ENCODE results near the gene POU2F3.

GRCh38 chr11:120295099-120295498, 55.2 kb downstream of the POU2F3 start:
- TF ChIP-seq, protein P1, sequence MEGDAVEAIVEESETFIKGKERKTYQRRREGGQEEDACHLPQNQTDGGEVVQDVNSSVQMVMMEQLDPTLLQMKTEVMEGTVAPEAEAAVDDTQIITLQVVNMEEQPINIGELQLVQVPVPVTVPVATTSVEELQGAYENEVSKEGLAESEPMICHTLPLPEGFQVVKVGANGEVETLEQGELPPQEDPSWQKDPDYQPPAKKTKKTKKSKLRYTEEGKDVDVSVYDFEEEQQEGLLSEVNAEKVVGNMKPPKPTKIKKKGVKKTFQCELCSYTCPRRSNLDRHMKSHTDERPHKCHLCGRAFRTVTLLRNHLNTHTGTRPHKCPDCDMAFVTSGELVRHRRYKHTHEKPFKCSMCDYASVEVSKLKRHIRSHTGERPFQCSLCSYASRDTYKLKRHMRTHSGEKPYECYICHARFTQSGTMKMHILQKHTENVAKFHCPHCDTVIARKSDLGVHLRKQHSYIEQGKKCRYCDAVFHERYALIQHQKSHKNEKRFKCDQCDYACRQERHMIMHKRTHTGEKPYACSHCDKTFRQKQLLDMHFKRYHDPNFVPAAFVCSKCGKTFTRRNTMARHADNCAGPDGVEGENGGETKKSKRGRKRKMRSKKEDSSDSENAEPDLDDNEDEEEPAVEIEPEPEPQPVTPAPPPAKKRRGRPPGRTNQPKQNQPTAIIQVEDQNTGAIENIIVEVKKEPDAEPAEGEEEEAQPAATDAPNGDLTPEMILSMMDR (optimal IDR thresholded peaks at IDR 0.05 in 1 of 3, IDR thresholded peaks at IDR 0.05 in 1 of 3, conservative IDR thresholded peaks at IDR 0.05 in 1 of 3; ENCODE audit: extremely low read depth in 1 of 3, insufficient read depth in 2 of 3, low read length in 3 of 3) = no peak
- TF ChIP-seq EZH2 (IDR thresholded peaks at IDR 0.05; ENCODE audit: low read length) = no peak

Measured in keratinocyte (primary cell).